ENCODE measurements around the gene PABPC1L2A. TPM values are rescaled to one million over a fixed set of nuclear protein-coding genes. Genes with fewer than 3 reads are reported as not detected.
"Not testable (repeated sequence)": the region's sequence is repeated elsewhere in the genome, so short reads cannot be mapped to it uniquely, and the experiment has no call there.

The PABPC1L2A gene
- total RNA-seq (not detected), polyA plus RNA-seq (not detected)

DNA sequence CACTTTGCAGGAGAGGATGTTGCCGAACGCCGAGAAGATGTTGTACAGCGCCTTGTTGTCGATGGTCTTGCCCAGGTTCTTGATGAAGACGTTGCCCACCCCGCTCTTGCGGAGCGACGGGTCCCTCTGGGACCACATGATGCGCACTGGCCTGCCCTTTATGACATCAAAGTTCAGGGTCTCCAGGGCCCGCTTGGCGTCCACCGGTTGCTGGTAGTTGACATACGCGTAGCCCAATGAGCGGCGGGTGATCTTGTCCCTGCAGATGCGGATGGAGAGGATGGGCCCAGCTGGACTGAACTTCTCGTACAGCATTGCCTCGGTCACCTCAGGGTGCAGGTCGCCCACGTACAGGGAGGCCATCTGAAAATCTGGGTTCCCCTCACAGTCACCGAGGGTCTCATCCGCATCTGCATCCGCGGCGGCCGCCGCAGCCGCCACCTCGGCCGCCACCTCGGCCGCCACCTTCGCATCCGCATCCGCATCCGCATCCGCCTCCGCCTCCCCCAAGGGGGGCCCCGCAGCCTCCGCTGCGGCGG, at the start of gene PABPC1L2A:
PABPC1L2A (minus strand) TSS at position 489 of the 539 bp plus-strand sequence; CDS start at position 363, 126 bp downstream.
- H3K27ac Mint-ChIP-seq; H3K27me3 Mint-ChIP-seq; H3K4me1 Mint-ChIP-seq; H3K4me3 ChIP-seq (ENCODE audit: low read depth, low read length); H3K36me3 ChIP-seq (ENCODE audit: control insufficient read depth, insufficient read depth, low read length); H3K36me3 Mint-ChIP-seq; DNase-seq; H3K9me3 ChIP-seq (ENCODE audit: control insufficient read depth in 2 of 2, low read length in 2 of 2); ATAC-seq (ENCODE audit: low read depth in 2 of 2); H3K27ac ChIP-seq (ENCODE audit: insufficient read depth, low read length, poor library complexity, severe bottlenecking); H3K4me3 Mint-ChIP-seq; H3K9me3 Mint-ChIP-seq; H3K4me1 ChIP-seq (ENCODE audit: control insufficient read depth, insufficient read depth, low read length, poor library complexity, severe bottlenecking); H3K27me3 ChIP-seq (ENCODE audit: control insufficient read depth, insufficient read depth, low read length): not testable (repeated sequence)

- H3K9me3 ChIP-seq (ENCODE audit: control insufficient read depth in 2 of 2, low read length in 2 of 2), result no peaks in the 10 kb centered on the region
- Mint-ChIP-seq H3K4me3 (peak overlapping the region in 1 of 4 donors; percentile 52), H3K27ac (no peak overlapping the region), H3K27me3 (no peaks in the 10 kb centered on the region), H3K9me3 (peaks cover 0 to 1% (median 0%) of the 10 kb centered on the region in 7 donors), H3K4me1 (no peaks in the 10 kb centered on the region), H3K36me3 (no peaks in the 10 kb centered on the region)
- no peaks in the 10 kb centered on the region for H3K36me3 ChIP-seq (ENCODE audit: control insufficient read depth, insufficient read depth, low read length)
- H3K4me1 ChIP-seq (ENCODE audit: control insufficient read depth, insufficient read depth, low read length, poor library complexity, severe bottlenecking), result no peaks in the 10 kb centered on the region
- no peak overlapping the region for H3K4me3 ChIP-seq (ENCODE audit: low read depth, low read length)
- H3K27ac ChIP-seq (ENCODE audit: insufficient read depth, low read length, poor library complexity, severe bottlenecking), result no peak overlapping the region
- ATAC-seq (ENCODE audit: low read depth in 2 of 2) (peak in 1 of 2 donors; percentile 22), DNase-seq (no peak)
- no peaks in the 10 kb centered on the region for H3K27me3 ChIP-seq (ENCODE audit: control insufficient read depth, insufficient read depth, low read length)
Observed at GRCh38 chrX:73127700-73128241, 48.5 kb upstream of the PABPC1L2A start.

- H3K4me3 Mint-ChIP-seq, result no peak overlapping the region
- no peaks in the 10 kb centered on the region for H3K9me3 Mint-ChIP-seq
- H3K36me3 Mint-ChIP-seq, result no peaks in the 10 kb centered on the region
- no peaks in the 10 kb centered on the region for H3K27me3 Mint-ChIP-seq
- H3K27ac ChIP-seq (ENCODE audit: insufficient read depth, low read length, poor library complexity, severe bottlenecking), result no peak overlapping the region
- H3K4me1 Mint-ChIP-seq, result no peaks in the 10 kb centered on the region
- H3K4me3 ChIP-seq (ENCODE audit: low read depth, low read length), result no peak overlapping the region
- no peak for ATAC-seq (ENCODE audit: low read depth in 2 of 2)
- no peaks in the 10 kb centered on the region for H3K36me3 ChIP-seq (ENCODE audit: control insufficient read depth, insufficient read depth, low read length)
- DNase-seq, result no peak
- no peaks in the 10 kb centered on the region for H3K27me3 ChIP-seq (ENCODE audit: control insufficient read depth, insufficient read depth, low read length)
- H3K27ac Mint-ChIP-seq, result no peak overlapping the region
- no peaks in the 10 kb centered on the region for H3K4me1 ChIP-seq (ENCODE audit: control insufficient read depth, insufficient read depth, low read length, poor library complexity, severe bottlenecking)
- no peaks in the 10 kb centered on the region for H3K9me3 ChIP-seq (ENCODE audit: control insufficient read depth in 2 of 2, low read length in 2 of 2)
Observed at GRCh38 chrX:73126240-73126639, 46.9 kb upstream of the PABPC1L2A start.

GRCh38 chrX:73099505-73099904, 20.2 kb upstream of the PABPC1L2A start:
- not testable (repeated sequence) for H3K27me3 Mint-ChIP-seq; H3K9me3 ChIP-seq (ENCODE audit: control insufficient read depth in 2 of 2, low read length in 2 of 2); H3K4me1 ChIP-seq (ENCODE audit: control insufficient read depth, insufficient read depth, low read length, poor library complexity, severe bottlenecking); H3K27ac Mint-ChIP-seq; H3K36me3 ChIP-seq (ENCODE audit: control insufficient read depth, insufficient read depth, low read length); ATAC-seq (ENCODE audit: low read depth in 2 of 2); H3K4me3 Mint-ChIP-seq; H3K4me1 Mint-ChIP-seq; H3K9me3 Mint-ChIP-seq; H3K27me3 ChIP-seq (ENCODE audit: control insufficient read depth, insufficient read depth, low read length); H3K36me3 Mint-ChIP-seq; H3K27ac ChIP-seq (ENCODE audit: insufficient read depth, low read length, poor library complexity, severe bottlenecking); DNase-seq; H3K4me3 ChIP-seq (ENCODE audit: low read depth, low read length)

DNA sequence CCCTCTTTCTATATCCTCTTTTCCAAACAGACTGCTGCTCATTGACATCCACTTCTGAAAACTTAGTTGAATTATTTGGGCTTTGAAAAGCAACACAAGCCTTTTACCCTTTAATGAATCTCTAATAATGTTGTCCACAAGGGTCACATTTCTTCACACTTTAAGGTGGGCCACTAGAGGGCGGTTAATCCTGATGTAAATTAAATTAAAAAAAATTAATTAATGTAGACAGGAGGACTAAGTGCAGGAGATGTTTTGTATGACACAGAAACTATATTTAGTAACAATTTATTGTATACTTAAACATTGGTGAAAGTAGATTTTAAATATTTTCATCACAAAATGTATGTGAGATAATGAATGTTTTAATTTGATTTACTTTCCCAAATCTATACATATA, 7.5 kb upstream of the PABPC1L2A start:
- not testable (repeated sequence) for H3K27ac ChIP-seq (ENCODE audit: insufficient read depth, low read length, poor library complexity, severe bottlenecking); H3K4me1 Mint-ChIP-seq; H3K4me3 Mint-ChIP-seq; H3K9me3 ChIP-seq (ENCODE audit: control insufficient read depth in 2 of 2, low read length in 2 of 2); H3K27me3 Mint-ChIP-seq; ATAC-seq (ENCODE audit: low read depth in 2 of 2); H3K36me3 ChIP-seq (ENCODE audit: control insufficient read depth, insufficient read depth, low read length); H3K4me3 ChIP-seq (ENCODE audit: low read depth, low read length); H3K27ac Mint-ChIP-seq; H3K36me3 Mint-ChIP-seq; H3K27me3 ChIP-seq (ENCODE audit: control insufficient read depth, insufficient read depth, low read length); H3K9me3 Mint-ChIP-seq; H3K4me1 ChIP-seq (ENCODE audit: control insufficient read depth, insufficient read depth, low read length, poor library complexity, severe bottlenecking)
- DNase-seq, result peak in 2 of 3 donors; percentile 4 to 6

- H3K4me1 ChIP-seq (ENCODE audit: control insufficient read depth, insufficient read depth, low read length, poor library complexity, severe bottlenecking); H3K9me3 ChIP-seq (ENCODE audit: control insufficient read depth in 2 of 2, low read length in 2 of 2); H3K27ac ChIP-seq (ENCODE audit: insufficient read depth, low read length, poor library complexity, severe bottlenecking); H3K4me1 Mint-ChIP-seq; H3K36me3 ChIP-seq (ENCODE audit: control insufficient read depth, insufficient read depth, low read length); H3K27ac Mint-ChIP-seq; ATAC-seq (ENCODE audit: low read depth in 2 of 2); H3K27me3 ChIP-seq (ENCODE audit: control insufficient read depth, insufficient read depth, low read length); H3K27me3 Mint-ChIP-seq; H3K9me3 Mint-ChIP-seq; H3K4me3 ChIP-seq (ENCODE audit: low read depth, low read length); DNase-seq; H3K4me3 Mint-ChIP-seq; H3K36me3 Mint-ChIP-seq: not testable (repeated sequence)
Observed at GRCh38 chrX:73079884-73080283, 572 bp upstream of the PABPC1L2A start.

DNA sequence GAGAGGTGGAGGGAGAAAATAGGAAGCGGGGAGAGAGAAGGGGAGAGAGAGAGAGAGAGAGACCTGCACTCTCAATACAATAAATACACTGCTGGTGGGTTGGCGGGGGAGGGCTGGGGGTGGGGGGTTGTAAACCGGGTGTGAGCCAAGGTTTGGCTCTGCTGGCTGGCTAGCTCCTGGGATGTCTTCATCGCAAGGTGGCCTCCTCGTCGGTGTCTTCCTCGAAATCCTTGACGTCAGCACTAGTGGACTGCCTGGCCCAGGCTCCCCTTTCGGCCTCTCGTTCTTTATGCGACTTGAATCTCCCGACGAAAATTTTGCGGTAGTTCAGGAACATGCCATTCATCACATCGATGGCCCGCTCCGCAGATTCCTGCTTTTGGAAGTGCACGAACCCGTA, 715 bp downstream of the PABPC1L2A start:
- not testable (repeated sequence) for H3K27ac Mint-ChIP-seq; H3K36me3 ChIP-seq (ENCODE audit: control insufficient read depth, insufficient read depth, low read length); ATAC-seq (ENCODE audit: low read depth in 2 of 2); H3K36me3 Mint-ChIP-seq; H3K4me1 Mint-ChIP-seq; H3K4me3 Mint-ChIP-seq; H3K4me3 ChIP-seq (ENCODE audit: low read depth, low read length); DNase-seq; H3K9me3 ChIP-seq (ENCODE audit: control insufficient read depth in 2 of 2, low read length in 2 of 2); H3K27me3 Mint-ChIP-seq; H3K9me3 Mint-ChIP-seq; H3K4me1 ChIP-seq (ENCODE audit: control insufficient read depth, insufficient read depth, low read length, poor library complexity, severe bottlenecking); H3K27ac ChIP-seq (ENCODE audit: insufficient read depth, low read length, poor library complexity, severe bottlenecking); H3K27me3 ChIP-seq (ENCODE audit: control insufficient read depth, insufficient read depth, low read length)

DNA sequence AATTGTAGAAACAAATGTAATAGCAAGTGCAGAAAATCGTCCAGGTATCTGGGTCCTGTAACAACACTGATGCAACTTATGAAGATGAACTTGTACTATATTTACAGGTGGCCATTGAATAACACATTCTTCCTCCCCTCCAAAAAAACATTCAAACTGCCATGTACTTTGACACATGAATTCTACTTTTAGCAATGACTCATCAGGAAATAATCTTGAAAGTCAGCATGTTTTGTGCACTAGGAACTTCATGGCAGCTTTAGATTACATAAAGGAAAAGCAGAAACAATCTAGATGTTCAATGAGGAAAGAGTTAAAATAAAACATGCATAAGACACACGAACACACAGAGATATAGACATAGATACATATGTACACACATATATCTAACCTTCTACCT, 2.5 kb downstream of the PABPC1L2A start:
- no peak for DNase-seq
- H3K4me3 Mint-ChIP-seq, result no peak overlapping the region
- no peaks in the 10 kb centered on the region for H3K4me1 Mint-ChIP-seq
- Histone ChIP-seq H3K9me3 (ENCODE audit: control insufficient read depth in 2 of 2, low read length in 2 of 2) (no peaks in the 10 kb centered on the region), H3K4me3 (ENCODE audit: low read depth, low read length) (no peak overlapping the region), H3K36me3 (ENCODE audit: control insufficient read depth, insufficient read depth, low read length) (no peaks in the 10 kb centered on the region), H3K4me1 (ENCODE audit: control insufficient read depth, insufficient read depth, low read length, poor library complexity, severe bottlenecking) (no peaks in the 10 kb centered on the region), H3K27me3 (ENCODE audit: control insufficient read depth, insufficient read depth, low read length) (peaks cover 9% of the 10 kb centered on the region), H3K27ac (ENCODE audit: insufficient read depth, low read length, poor library complexity, severe bottlenecking) (no peak overlapping the region)
- no peak for ATAC-seq (ENCODE audit: low read depth in 2 of 2)
- peaks cover 13% of the 10 kb centered on the region for H3K27me3 Mint-ChIP-seq
- H3K9me3 Mint-ChIP-seq, result peaks cover 0 to 4% (median 0%) of the 10 kb centered on the region in 7 donors
- H3K36me3 Mint-ChIP-seq, result no peaks in the 10 kb centered on the region
- no peak overlapping the region for H3K27ac Mint-ChIP-seq
